Progenitor cell of endocrine pancreas (in vitro differentiated cells): Measurements from ENCODE around the gene AMIGO3. TPM values are rescaled to one million over a fixed set of nuclear protein-coding genes. Genes with fewer than 3 reads are reported as not detected.

Experiments
- DNase-seq: peaks from one replicate; pipeline ENCODE4 v3.0.0; 2021; ENCODE audit warnings: low spot score; ENCODE audit not compliant: unreplicated experiment
- H3K27ac Mint-ChIP-seq: 2 replicates; pipeline ENCODE4 v1.8.0; 2021; ENCODE audit warnings: mild to moderate bottlenecking, moderate library complexity, mixed read lengths
- H3K27me3 Mint-ChIP-seq: 2 replicates; pipeline ENCODE4 v1.8.0; 2021; ENCODE audit warnings: mixed read lengths
- H3K36me3 Mint-ChIP-seq: 2 replicates; pipeline ENCODE4 v1.8.0; 2022; ENCODE audit warnings: mixed read lengths; ENCODE audit not compliant: insufficient read depth
- H3K4me1 Mint-ChIP-seq: 2 replicates; pipeline ENCODE4 v1.8.0; 2021; ENCODE audit warnings: low read depth, mixed read lengths
- H3K4me3 Mint-ChIP-seq: 2 replicates; pipeline ENCODE4 v1.8.0; 2021; ENCODE audit warnings: low read depth, mild to moderate bottlenecking, moderate library complexity, mixed read lengths
- H3K9me3 Mint-ChIP-seq: 2 replicates; pipeline ENCODE4 v1.8.0; 2021; ENCODE audit warnings: low read depth, mixed read lengths
- CTCF ChIP-seq: fragments of 200-600 bp; sonication (generic); IDR thresholded peaks from one replicate; pipeline ENCODE4 v1.5.0; 2021; ENCODE audit warnings: antibody characterized with exemption, mild to moderate bottlenecking; ENCODE audit not compliant: unreplicated experiment
- total RNA-seq: library from RNA; stranded (reverse); gene quantifications from 2 replicates; pipeline ENCODE4 v1.2.1, GENCODE V29; 2021

The AMIGO3 gene
- total RNA-seq, 1 donor from 2014 or later = 0.86 TPM

- no peak for DNase-seq
- no peak for TF ChIP-seq CTCF
- H3K9me3 Mint-ChIP-seq = no peaks in the 10 kb centered on the region
- no peaks in the 10 kb centered on the region for H3K27me3 Mint-ChIP-seq
- peaks cover 5% of the 10 kb centered on the region for H3K36me3 Mint-ChIP-seq
- peak overlapping the region; percentile 84 for H3K4me3 Mint-ChIP-seq
- peaks cover 13% of the 10 kb centered on the region for H3K4me1 Mint-ChIP-seq
- peak overlapping the region; percentile 41 for H3K27ac Mint-ChIP-seq
Observed at GRCh38 chr3:49674497-49674983, 44.9 kb downstream of the AMIGO3 start.

GRCh38 chr3:49673715-49674496 lies 45.6 kb downstream of the AMIGO3 start, which contains the start of gene APEH:
Gene APEH, plus strand, starts transcription at chr3:49674351. Its CDS starts 51 bp downstream, at chr3:49674402.
- peak; percentile 96 for DNase-seq
- peaks cover 16% of the 10 kb centered on the region for H3K4me1 Mint-ChIP-seq
- no peaks in the 10 kb centered on the region for H3K27me3 Mint-ChIP-seq
- TF ChIP-seq CTCF = no peak
- H3K9me3 Mint-ChIP-seq = no peaks in the 10 kb centered on the region
- H3K4me3 Mint-ChIP-seq = peak within 1 kb of the TSS; percentile 84
- peaks cover 5% of the 10 kb centered on the region for H3K36me3 Mint-ChIP-seq
- peak within 1 kb of the TSS; percentile 97 for H3K27ac Mint-ChIP-seq

- no peak for DNase-seq
- H3K4me1 Mint-ChIP-seq = peaks cover 21% of the 10 kb centered on the region
- no peaks in the 10 kb centered on the region for H3K9me3 Mint-ChIP-seq
- peak overlapping the region; percentile 84 for H3K4me3 Mint-ChIP-seq
- peak overlapping the region; percentile 97 for H3K27ac Mint-ChIP-seq
- H3K27me3 Mint-ChIP-seq = no peaks in the 10 kb centered on the region
- peaks cover 4% of the 10 kb centered on the region for H3K36me3 Mint-ChIP-seq
- TF ChIP-seq CTCF = no peak
Observed at GRCh38 chr3:49673121-49673714, 46.3 kb downstream of the AMIGO3 start.

- DNase-seq = peak; percentile 65
- Mint-ChIP-seq H3K27ac (peak overlapping the region; percentile 91), H3K4me3 (peak overlapping the region; percentile 60), H3K27me3 (no peaks in the 10 kb centered on the region), H3K36me3 (peaks cover 1% of the 10 kb centered on the region), H3K9me3 (no peaks in the 10 kb centered on the region), H3K4me1 (peaks cover 23% of the 10 kb centered on the region)
- peak; percentile 86 for TF ChIP-seq CTCF
Observed at GRCh38 chr3:49671291-49672288, 47.9 kb downstream of the AMIGO3 start.

- Mint-ChIP-seq H3K27ac (no peak overlapping the region), H3K4me3 (no peak overlapping the region), H3K27me3 (no peaks in the 10 kb centered on the region), H3K36me3 (peaks cover 1% of the 10 kb centered on the region), H3K9me3 (no peaks in the 10 kb centered on the region), H3K4me1 (peaks cover 25% of the 10 kb centered on the region)
- no peak for DNase-seq
- no peak for TF ChIP-seq CTCF
Observed at GRCh38 chr3:49670940-49671290, 48.6 kb downstream of the AMIGO3 start.
